HG03280 (cell line): ENCODE data around the gene BCAR3.
A peak's percentile ranks its signal among the peaks of the same experiment; 100 is the strongest.
"Not testable (repeated sequence)": the region's sequence is repeated elsewhere in the genome, so short reads cannot be mapped to it uniquely, and the experiment has no call there.

Experiments
- ATAC-seq: cut with Tn5 transposase; IDR thresholded peaks from one replicate; pipeline ENCODE4 v1.9.1; 2021; ENCODE audit warnings: mild to moderate bottlenecking, moderate library complexity; ENCODE audit not compliant: unreplicated experiment

Gene BCAR3

DNA sequence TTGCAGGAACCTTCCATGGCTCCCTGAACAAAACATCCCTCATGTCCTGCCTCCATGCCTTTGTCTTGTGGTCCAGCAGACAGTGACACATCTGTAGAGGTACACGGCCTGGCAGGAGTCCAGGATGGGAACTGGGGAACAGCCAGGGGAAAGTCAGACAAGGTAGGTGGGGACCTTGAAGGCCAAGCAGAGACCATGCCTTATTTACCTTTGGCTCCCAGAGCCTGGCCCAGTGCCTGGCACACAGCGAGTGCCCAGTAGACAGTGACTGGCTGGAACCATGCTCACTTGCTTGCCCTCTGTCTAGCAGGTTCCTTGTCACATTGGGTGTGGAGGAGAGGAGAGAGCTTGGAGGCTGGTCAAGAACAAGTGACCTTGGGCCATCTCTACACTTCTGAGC is 81.0 kb downstream of the BCAR3 start:
- ATAC-seq, result no peak

DNA sequence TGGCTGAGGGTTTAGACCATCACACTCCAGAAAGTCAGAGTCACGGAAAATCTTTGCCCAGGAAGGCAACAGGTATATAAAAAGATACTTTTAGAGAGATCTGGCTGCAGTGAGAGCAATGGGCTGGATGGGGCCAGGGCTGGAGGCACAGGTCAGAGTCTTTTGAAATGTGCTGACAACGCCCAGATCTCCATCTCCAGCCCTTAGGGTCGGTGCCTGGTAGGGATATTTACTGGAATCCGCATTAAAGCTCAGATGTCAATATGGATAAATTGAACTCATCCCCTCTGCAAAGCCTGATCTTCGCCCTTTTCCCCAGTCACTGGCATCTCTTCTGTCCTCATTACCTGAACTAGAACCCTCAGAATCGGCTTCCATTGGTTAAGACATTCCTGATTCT is 82.2 kb downstream of the BCAR3 start:
- ATAC-seq, result no peak

- ATAC-seq, result no peak
Measured at GRCh38 chr1:93598861-93599439, 82.7 kb downstream of the BCAR3 start.

DNA sequence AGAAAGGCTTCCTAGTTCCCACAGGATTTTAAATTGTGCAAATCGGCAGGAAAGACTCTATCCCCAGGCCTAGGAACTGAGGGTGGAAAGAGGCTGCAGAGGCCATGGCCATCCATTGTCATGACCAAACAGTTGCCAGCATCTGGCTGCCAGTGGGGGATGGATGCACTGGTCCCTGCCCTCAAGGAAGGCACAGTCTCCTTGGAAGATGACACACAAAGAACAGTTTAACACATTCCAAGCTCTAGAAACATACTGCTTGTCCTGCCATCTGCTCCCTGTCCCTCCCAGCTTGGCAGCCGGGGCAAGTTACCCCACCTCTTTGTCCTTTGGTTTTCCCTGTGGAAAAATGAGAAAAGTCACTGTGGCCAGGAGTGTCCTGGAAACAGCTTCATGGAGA is 83.2 kb downstream of the BCAR3 start:
- no peak for ATAC-seq

GRCh38 chr1:93597709-93598108 is 83.9 kb downstream of the BCAR3 start:
- ATAC-seq, result no peak

GRCh38 chr1:93596329-93597089 is 85.1 kb downstream of the BCAR3 start:
- ATAC-seq, result no peak

- no peak for ATAC-seq
Measured at GRCh38 chr1:93595743-93596142, 85.9 kb downstream of the BCAR3 start.

GRCh38 chr1:93595266-93595665 is 86.4 kb downstream of the BCAR3 start:
- ATAC-seq, result no peak

- no peak for ATAC-seq
Measured at GRCh38 chr1:93594603-93594880, 87.1 kb downstream of the BCAR3 start.

DNA sequence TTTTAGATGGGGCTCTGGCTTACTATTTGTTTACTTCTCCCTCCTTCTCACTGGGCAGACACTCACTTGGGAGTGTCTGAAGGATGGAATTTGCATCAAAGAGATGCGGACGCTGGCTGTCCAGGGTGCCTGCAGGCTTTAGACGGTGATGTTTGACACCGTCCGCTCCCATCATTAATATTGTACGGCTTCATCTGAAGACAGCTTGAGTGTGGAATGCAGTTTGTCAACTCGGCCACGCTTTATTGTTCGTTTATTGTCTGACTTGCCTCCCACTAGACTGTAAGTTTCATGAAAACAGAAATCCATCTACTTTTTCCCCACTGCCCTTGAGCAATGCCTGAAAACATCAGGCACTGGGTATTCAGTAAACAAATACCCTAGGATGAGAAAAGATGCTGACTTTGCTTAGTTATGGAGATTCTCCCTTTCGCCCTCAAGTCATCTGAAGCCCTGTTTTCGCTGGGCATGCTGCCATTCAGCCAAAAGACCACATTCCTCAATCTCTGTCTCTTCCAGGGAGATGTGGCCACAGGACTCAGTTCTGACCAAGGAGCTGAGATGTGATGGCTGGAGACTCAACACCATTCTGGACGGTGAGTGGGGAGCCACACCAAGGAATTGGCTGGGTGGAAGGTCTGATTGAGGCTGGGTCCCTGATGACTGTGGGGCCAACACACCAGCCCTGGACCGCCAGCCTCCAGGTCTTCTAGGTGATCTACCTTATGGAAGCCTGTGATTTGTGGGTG is 87.6 kb downstream of the BCAR3 start:
- ATAC-seq, result no peak

DNA sequence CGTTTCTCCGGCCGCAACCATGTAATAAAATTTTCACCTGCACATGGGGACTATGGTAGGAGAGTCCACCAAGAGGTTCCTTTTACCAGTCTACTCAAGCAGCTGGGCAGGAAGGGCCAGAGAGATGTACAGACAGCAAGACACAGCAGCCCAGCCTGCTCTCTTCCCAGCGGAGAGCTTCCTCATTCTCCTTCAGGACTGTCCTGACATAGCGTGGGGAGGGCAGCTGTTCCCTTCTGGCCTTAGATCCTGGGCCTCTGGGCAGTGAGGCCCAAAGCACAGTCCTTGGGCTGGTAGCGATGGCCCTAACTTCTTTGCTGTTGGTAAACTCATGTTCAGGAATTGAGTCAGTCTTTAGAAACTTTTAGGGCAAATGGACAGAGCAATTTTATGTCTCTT is 89.1 kb downstream of the BCAR3 start:
- ATAC-seq, result no peak

DNA sequence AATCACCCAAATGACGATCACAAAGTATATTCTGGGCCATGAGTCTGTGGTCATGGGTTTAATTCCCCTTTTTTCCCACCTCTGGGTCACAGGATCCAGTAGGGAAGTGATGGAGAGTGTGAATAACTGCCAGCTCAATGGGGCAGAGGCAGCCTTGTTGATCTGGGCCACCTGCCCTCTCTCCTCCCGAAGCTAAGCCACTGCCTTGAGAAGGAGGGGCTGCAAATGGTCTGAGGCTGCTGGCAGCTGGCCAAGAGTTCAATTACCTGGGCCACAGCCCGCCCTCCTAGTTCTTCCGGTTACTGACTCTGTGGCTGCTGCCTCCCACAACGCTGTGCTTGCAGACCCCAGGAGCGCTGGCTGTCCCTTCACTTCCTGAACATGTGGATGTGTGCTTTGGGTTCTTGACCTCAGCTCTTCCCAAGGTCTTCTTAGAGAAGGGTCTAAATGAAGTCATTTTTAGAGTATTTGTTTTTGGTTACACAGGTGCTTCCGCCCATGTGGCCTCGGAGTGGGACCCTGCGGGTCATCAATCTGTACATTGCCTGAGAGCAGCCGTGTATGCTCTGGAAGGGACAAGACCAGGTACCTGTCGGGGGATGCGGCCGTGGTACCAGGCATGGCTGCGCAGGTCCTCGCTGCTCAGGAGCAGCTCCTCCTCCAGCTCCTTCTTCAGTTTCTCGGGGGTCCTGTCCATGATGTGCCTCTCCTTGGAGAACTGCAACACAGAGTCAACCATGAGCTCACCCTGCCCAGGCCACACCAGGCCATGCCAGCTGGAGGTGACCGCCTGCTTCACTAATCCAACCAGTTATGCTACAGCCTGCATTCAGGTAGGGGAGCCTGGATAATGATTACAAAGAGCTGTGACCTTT is 89.7 kb downstream of the BCAR3 start:
- peak; percentile 59 for ATAC-seq

GRCh38 chr1:93591291-93591675 is 90.4 kb downstream of the BCAR3 start:
- ATAC-seq, result not testable (repeated sequence)

- no peak for ATAC-seq
Measured at GRCh38 chr1:93588955-93589354, 92.7 kb downstream of the BCAR3 start.

- ATAC-seq, result no peak
Measured at GRCh38 chr1:93588206-93588605, 93.4 kb downstream of the BCAR3 start.

DNA sequence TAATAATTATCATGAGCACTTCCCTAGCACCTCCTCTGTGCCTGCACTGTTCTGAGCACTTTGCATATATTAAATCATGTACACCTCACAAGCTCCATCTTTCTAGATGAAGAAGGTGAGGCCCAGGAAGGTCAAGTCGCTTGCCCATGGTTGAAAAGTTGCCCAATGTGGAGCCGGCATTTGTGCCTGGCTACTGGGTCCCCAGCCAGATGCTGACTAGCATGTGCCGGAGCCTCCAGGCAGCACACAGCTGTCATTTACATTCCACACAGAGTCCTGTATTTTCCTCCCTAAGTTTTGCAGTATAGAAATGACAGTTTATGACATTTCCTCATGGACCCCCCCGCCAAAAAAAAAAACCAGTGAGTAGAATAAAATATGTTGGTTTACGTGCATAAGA is 94.3 kb downstream of the BCAR3 start:
- ATAC-seq, result no peak

DNA sequence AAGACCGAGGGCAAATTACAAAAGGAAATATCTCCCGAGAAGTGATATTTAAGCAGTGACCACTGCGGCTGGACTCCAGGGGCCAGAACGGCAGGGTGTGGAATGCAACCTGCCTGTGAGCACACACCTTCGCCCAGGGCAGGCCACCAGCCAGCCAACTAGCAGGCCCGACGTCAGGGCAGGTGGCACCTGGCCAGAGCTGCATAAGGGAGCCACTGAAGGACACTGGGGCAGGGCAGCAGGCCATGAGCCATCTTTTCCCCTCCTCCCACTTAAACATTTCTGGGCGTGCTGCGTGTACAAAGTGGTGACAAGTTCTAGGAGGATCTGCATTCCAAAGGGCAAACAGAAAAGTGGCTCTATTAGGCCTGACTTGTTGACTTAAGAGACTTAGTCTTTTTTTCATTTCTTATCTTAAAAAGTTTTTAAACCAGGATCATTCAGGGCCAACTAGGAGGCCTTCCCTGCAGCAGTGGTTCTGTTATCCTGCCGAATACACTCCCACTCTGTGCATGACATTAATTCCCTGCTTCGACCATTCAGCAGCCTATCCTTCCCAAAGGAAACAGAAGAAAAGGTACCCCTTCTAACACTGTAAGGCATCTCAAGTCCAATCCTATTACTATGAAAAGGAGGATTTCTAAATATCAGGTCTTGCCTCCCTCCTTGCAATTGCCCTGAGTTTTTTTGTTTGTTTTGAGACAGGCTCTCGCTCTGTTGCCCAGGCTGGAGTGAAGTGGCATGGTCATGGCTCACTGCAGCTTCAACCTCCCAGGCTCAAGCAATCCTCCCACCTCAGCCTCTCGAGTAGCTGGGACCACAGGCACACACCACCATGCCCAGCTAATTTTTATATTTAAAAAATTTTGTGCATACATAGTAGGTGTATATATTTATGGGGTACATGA is 96.3 kb downstream of the BCAR3 start:
- no peak for ATAC-seq

- no peak for ATAC-seq
Measured at GRCh38 chr1:93584261-93585003, 97.2 kb downstream of the BCAR3 start.

DNA sequence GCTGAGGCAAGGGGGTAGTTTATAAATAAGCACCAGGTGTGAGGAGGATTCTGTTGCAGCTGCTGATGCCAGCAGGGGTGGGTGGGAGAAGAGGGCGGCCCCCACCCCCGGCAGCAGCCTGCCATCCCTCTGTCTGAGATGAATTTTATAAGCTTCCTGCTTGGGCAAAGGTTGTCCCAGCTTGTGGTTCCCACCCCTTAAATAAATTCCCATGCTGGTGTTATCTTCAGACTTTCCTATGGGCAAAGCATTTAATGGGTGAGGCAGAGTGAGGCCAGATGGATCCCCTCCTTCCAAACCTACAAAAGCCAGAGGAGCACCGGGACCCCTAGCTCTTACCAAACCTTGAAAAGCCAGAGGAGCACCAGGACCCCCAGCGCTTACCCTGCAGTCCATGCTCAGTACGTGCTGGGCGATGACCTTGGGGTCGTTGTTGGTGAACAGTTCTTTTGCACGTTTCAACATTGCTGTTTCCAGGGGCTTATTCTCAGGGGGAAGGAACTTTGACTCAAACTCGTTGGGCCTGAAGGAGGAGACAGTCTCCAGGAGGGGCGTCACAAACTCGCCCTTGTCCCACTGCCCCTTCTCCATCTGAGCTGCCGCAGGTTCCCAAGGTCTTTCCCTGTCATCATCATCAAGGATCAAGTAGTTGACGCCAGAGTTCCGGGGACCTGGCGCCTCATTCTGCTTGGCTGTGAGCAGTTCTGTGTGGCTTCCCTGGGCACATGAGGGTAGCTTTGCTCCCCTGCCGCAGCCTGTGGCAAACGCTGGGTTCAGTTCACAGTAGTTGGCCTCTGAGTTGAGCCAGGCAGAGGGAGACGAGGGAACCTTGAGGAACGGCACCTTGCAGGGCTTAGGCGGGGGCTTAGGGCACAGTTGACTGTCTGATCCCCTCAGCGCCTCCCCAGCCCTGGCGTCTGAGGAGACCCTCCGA is 99.5 kb downstream of the BCAR3 start:
- no peak for ATAC-seq
